Adrenal gland (tissue), 5 donors: ENCODE measurements around the gene EFCAB11.

ENCODE experiments used
- CTCF ChIP-seq, 6 experiments: fragments of 450-650 bp in 4 of 6; fragments of 200-600 bp in 2 of 6; sonication (generic) in 1 of 6; IDR thresholded peaks; 1 replicate in 5 of 6; 2 replicates in 1 of 6; pipeline versions ENCODE4 v1.5.1 to v1.8.0; 2016 to 2021; ENCODE audit warnings: antibody characterized with exemption in 6 of 6, mild to moderate bottlenecking in 2 of 6, moderate library complexity in 1 of 6
- POLR2A ChIP-seq, 2 donors: fragments of 450-650 bp; IDR thresholded peaks; one replicate each; pipeline ENCODE4 v1.6.1; 2017; ENCODE audit warnings: antibody characterized with exemption in 2 of 2, mild to moderate bottlenecking in 2 of 2, moderate library complexity in 1 of 2
- donor health status: DM: no; HTN: no; CAD: no.

- TF ChIP-seq POLR2A (IDR thresholded peaks at IDR 0.05) = no peak
- no peak for TF ChIP-seq CTCF (IDR thresholded peaks at IDR 0.05)
These were observed 6.4 kb upstream of the EFCAB11 start for GRCh38 chr14:89960914-89961313.
